Measurements from ENCODE around the gene FOXK1.
"Not testable (repeated sequence)": the region's sequence is repeated elsewhere in the genome, so short reads cannot be mapped to it uniquely, and the experiment has no call there.

Gene FOXK1

GRCh38 chr7:4667776-4668509 is 14.2 kb upstream of the FOXK1 start:
- DNase-seq, result peak; percentile 60

- DNase-seq, result no peak
Measured at GRCh38 chr7:4668510-4668847, 13.6 kb upstream of the FOXK1 start.

DNA sequence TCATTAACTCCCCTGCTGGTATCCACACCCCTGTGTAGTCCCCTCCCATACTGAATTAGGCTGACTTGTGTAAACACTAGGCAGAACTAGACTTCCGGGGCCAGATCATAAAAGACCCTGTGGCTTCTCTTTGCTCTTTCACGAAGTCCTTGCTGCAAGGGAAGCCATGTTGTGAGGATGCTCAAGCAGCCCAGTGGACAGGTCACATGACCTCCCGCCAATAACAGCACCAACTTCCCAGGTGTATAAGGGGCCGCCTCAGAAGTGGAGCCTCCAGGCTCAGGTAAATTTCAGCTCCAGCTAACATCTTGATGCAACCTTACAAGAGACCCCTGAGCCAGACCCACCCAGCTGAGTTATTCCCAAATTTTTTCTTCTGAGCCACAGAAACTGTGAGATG is 11.3 kb upstream of the FOXK1 start:
- DNase-seq, result no peak

- DNase-seq, result no peak
Measured at GRCh38 chr7:4675771-4676367, 6.2 kb upstream of the FOXK1 start.

DNA sequence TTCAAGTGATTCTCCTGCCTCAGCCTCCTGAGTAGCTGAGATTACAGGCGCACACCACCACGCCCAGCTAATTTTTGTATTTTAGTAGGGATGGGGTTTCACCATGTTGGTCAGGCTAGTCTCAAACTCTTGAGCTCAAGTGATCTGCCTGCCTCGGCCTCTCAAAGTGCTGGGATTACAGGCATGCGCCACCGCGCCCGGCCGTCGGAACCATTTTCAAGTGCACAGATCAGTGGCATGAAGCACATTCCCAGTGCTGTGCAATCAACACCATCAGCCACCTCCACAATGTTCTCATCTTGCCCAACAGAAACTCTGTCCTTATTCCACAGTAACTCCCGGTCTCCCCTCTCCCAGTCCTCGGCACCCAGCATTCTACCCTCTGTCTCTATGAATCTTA is 4.6 kb upstream of the FOXK1 start:
- DNase-seq, result not testable (repeated sequence)

DNA sequence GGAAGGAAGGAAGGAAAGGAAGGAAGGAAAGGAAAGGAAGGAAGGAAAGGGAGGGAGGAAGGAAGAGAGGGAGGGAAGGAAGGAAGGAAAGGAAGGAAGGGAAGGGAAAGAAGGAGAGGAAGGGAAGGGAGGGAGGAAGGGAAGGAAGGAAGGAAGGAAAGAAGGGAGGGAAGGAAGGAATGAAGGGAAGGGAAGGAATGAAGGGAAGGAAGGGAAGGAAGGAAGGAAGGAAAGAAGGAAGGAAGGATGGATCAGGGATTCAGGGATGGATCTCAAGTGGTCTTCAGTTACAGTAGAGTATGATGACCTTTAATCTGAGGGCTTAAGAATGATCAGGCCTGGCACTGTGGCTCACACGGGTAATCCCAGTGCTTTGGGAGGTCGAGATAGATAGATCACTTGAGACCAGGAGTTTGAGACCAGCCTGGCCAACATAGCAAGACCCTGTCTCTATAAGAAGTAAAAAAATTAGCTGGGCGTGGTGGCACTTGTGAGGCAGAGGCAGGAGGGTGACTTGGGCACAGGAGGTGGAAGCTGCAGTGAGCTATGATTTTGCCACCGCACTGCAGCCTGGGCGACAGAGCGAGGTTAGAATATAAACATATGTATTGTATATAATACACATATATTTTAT is 760 bp upstream of the FOXK1 start:
- no peak for DNase-seq

DNA sequence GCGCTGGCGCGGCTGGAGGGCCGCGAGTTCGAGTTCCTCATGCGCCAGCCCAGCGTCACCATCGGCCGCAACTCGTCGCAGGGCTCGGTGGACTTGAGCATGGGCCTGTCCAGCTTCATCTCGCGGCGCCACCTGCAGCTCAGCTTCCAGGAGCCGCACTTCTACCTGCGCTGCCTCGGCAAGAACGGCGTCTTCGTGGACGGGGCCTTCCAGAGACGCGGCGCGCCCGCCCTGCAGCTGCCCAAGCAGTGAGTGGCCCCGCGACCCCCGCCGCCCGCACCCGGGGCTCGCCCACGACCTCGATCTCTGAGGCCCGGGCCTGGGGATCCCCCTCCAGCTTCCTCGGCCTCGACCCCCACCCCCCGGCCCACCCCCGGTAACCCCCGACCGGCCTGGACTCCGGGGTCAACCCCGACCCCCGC is 537 bp downstream of the FOXK1 start:
- DNase-seq, result peak; percentile 53

DNA sequence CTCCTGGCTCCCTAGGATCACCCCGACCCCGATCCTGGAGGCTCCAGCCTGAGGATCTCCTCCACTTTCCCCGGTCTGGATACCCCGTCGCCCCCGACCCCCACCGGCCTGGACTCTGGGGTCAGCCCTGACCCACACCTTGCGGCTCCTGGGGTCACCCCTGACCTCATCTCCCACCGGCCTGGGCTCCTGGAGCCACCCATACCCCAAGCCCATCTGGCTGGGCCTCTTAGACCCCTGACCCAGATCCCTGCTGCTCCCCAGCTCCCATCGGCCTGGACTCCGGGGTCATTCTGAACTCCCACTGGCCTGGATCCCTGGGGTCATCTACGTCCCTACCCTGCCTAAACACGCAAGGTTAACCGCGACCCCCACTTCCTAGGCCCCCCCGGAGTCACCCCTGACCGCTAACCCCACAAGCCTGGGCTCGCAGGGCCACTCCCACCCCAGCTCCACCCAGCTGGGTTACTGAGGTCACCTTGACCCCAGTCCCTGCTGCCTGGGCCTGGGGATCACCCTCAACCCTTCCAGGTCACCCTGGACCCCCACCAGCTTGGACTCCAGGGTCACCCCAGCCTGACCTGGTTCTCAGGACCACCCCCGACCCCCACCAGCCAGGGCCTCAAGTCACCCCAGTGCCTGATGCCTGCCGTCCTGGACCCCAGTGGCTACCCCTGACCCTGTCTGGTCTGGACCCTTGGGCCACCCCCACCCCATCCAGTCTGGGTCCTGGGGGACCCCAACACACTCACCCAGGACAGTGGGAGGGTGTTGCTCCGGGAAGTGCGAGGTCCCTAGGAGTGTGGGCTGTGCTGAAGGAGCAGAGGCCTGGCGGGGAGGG is 1.2 kb downstream of the FOXK1 start:
- no peak for DNase-seq

- peak; percentile 65 for DNase-seq
Measured at GRCh38 chr7:4683884-4684565, 1.9 kb downstream of the FOXK1 start.

- DNase-seq, result no peak
Measured at GRCh38 chr7:4684846-4685245, 2.8 kb downstream of the FOXK1 start.

- not testable (repeated sequence) for DNase-seq
Measured at GRCh38 chr7:4685676-4686075, 3.6 kb downstream of the FOXK1 start.

GRCh38 chr7:4687956-4688355 is 5.9 kb downstream of the FOXK1 start:
- no peak for DNase-seq

DNA sequence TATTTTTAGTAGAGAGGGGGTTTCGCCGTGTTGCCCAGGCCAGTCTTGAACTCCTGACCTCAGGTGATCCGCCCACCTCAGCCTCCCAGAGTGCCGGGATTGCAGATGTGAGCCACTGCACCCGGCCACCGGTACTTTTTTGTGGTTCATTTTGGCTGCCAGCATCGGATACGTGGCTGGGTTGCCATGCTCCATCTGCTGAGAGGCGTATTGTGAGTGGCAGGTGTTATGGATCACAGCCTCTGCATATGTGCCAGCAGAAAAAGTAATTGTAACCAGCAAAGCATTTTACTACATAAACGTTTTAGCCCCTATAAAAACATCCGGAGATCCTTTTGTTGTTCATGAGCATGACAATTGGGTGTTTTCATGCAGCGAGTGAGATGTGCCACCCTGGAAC is 7.1 kb downstream of the FOXK1 start:
- DNase-seq, result no peak

- no peak for DNase-seq
Measured at GRCh38 chr7:4689668-4690067, 7.6 kb downstream of the FOXK1 start.

DNA sequence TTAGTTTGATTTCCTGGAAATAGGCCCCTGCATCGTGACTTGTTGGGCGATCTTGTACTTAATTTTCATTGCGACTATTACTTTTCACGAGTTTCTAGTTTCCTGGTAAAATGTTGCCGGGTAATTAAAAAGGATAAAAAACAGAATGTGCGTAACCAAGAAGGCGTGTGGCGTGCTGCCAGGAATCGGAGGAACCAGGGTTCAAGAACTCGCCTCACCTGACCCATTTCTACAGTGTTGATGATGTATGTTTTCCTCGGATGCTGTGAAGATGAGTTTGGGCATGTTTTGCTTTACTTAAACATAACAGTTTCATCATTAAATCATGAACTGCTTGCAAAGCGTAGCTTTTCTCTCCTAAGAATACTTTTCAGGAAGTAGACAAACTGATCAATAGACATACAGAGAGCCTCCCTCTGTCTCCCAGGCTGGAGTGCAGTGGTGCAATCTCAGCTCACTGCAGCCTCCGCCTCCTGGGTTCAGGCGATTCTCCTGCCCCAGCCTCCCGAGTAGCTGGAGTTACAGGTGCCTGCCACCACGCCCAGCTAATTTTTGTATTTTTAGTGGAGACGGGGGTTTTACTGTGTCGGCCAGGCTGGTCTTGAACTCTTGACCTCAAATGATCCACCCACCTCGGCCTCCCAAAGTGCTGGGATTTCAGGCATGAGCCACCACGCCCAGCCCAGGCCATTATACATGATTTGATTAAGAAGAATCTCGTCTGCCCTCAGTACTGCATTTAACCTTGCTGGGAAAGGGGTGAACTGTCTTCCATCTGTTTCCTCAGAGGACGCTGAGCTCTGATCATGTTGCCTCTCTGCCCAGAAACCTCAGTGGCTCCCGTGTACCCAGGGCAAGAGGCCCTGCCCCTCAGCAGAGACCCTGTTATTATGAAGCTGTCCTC is 9.1 kb downstream of the FOXK1 start:
- DNase-seq, result no peak

GRCh38 chr7:4692055-4692454 is 10.0 kb downstream of the FOXK1 start:
- DNase-seq, result peak; percentile 73

GRCh38 chr7:4692622-4693021 is 10.5 kb downstream of the FOXK1 start:
- DNase-seq, result not testable (repeated sequence)

- no peak for DNase-seq
Measured at GRCh38 chr7:4693152-4693551, 11.1 kb downstream of the FOXK1 start.

DNA sequence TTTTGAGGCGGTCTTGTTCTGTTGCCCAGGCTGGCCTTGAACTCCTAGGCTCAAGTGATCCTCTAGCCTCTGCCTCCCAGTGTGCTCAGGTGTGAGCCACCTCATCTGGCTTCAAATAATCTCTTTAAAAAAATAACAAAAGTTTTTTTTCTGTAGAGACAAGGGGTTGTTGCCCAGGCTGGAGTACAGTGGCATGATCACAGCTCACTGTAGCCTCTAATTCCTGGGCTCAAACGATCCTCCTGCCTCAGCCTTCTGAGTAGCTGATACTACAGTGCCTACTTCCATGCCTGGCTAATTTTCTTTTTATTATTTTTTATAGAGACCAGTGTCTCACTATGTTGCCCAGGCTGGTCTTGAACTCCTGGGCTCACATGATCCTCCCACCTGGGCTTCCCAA is 11.7 kb downstream of the FOXK1 start:
- DNase-seq, result no peak

GRCh38 chr7:4694305-4694704 is 12.2 kb downstream of the FOXK1 start:
- no peak for DNase-seq

- no peak for DNase-seq
Measured at GRCh38 chr7:4698707-4699275, 16.7 kb downstream of the FOXK1 start.

Measured in femur (tissue), 1 donor.